Measurements from ENCODE around the gene DGKG. TPM values are rescaled to one million over a fixed set of nuclear protein-coding genes. Genes with fewer than 3 reads are reported as not detected.

The DGKG gene
- total RNA-seq, 4 donors from 2014 or later = 1.3 to 5.7 (median 2.3) TPM

- H3K4me1 ChIP-seq = no peaks in the 10 kb centered on the region
- TF ChIP-seq CTCF (IDR thresholded peaks at IDR 0.05) (no peak), POLR2A (IDR thresholded peaks at IDR 0.05) (no peak), EP300 (IDR thresholded peaks at IDR 0.05) (no peak)
- no peak overlapping the region for H3K27ac ChIP-seq
- DNase-seq (ENCODE audit: low spot score in 2 of 2) = no peak
- no peaks in the 10 kb centered on the region for H3K27me3 ChIP-seq
- H3K4me3 ChIP-seq = no peak overlapping the region
- H3K9me3 ChIP-seq = peaks cover 0 to 4% (median 0%) of the 10 kb centered on the region in 4 donors
- H3K36me3 ChIP-seq = no peaks in the 10 kb centered on the region
These were observed 38.6 kb upstream of the DGKG start for GRCh38 chr3:186400662-186401061.

GRCh38 chr3:186400026-186400425 lies 38.0 kb upstream of the DGKG start:
- DNase-seq (ENCODE audit: low spot score in 2 of 2) = no peak
- no peak for TF ChIP-seq CTCF (IDR thresholded peaks at IDR 0.05)
- no peak for TF ChIP-seq EP300 (IDR thresholded peaks at IDR 0.05)
- H3K9me3 ChIP-seq = peaks cover 0 to 4% (median 0%) of the 10 kb centered on the region in 4 donors
- no peaks in the 10 kb centered on the region for H3K27me3 ChIP-seq
- H3K4me3 ChIP-seq = no peak overlapping the region
- no peaks in the 10 kb centered on the region for H3K4me1 ChIP-seq
- H3K27ac ChIP-seq = no peak overlapping the region
- no peaks in the 10 kb centered on the region for H3K36me3 ChIP-seq
- 95 to 100% methylated on average over 1 of the region's 1 CpG for WGBS, 2 donors

GRCh38 chr3:186394566-186395217 lies 32.7 kb upstream of the DGKG start:
- DNase-seq (ENCODE audit: low spot score in 2 of 2) = no peak
- H3K27me3 ChIP-seq = no peaks in the 10 kb centered on the region
- no peaks in the 10 kb centered on the region for H3K4me1 ChIP-seq
- no peaks in the 10 kb centered on the region for H3K36me3 ChIP-seq
- no peak overlapping the region for H3K4me3 ChIP-seq
- no peak for TF ChIP-seq EP300 (IDR thresholded peaks at IDR 0.05)
- no peak for TF ChIP-seq POLR2A (IDR thresholded peaks at IDR 0.05)
- TF ChIP-seq CTCF (IDR thresholded peaks at IDR 0.05) = no peak
- 82 to 89% methylated on average over 4 of the region's 4 CpGs for WGBS, 2 donors
- no peak overlapping the region for H3K27ac ChIP-seq
- peaks cover 0 to 20% (median 0%) of the 10 kb centered on the region in 4 donors for H3K9me3 ChIP-seq

GRCh38 chr3:186386883-186387560 lies 25.0 kb upstream of the DGKG start:
- Histone ChIP-seq H3K27me3 (no peaks in the 10 kb centered on the region), H3K4me3 (no peak overlapping the region), H3K4me1 (peaks cover 0 to 18% (median 6%) of the 10 kb centered on the region in 4 donors), H3K36me3 (no peaks in the 10 kb centered on the region), H3K27ac (no peak overlapping the region), H3K9me3 (peaks cover 0 to 4% (median 0%) of the 10 kb centered on the region in 4 donors)
- no peak for DNase-seq (ENCODE audit: low spot score in 2 of 2)
- TF ChIP-seq EP300 (IDR thresholded peaks at IDR 0.05) = no peak
- no peak for TF ChIP-seq CTCF (IDR thresholded peaks at IDR 0.05)
- no peak for TF ChIP-seq POLR2A (IDR thresholded peaks at IDR 0.05)
- 86 to 91% methylated on average over 4 of the region's 4 CpGs for WGBS, 2 donors

- Histone ChIP-seq H3K4me1 (peaks cover 0 to 28% (median 6%) of the 10 kb centered on the region in 4 donors), H3K36me3 (no peaks in the 10 kb centered on the region), H3K27ac (no peak overlapping the region), H3K9me3 (no peaks in the 10 kb centered on the region), H3K4me3 (no peak overlapping the region), H3K27me3 (no peaks in the 10 kb centered on the region)
- 84 to 94% methylated on average over 5 of the region's 5 CpGs for WGBS, 2 donors
- no peak for DNase-seq (ENCODE audit: low spot score in 2 of 2)
- no peak for TF ChIP-seq POLR2A (IDR thresholded peaks at IDR 0.05)
- no peak for TF ChIP-seq EP300 (IDR thresholded peaks at IDR 0.05)
- no peak for TF ChIP-seq CTCF (IDR thresholded peaks at IDR 0.05)
These were observed 24.0 kb upstream of the DGKG start for GRCh38 chr3:186385856-186386602.

Data from tibial nerve (tissue), 4 donors.